Pulmonary artery endothelial cell (primary cell): Measurements from ENCODE around the gene ASCC2. TPM values are rescaled to one million over a fixed set of nuclear protein-coding genes. Genes with fewer than 3 reads are reported as not detected.

ENCODE experiments used
- DNase-seq: peaks from one replicate; pipeline ENCODE4 v3.0.0-alpha.2; 2011; ENCODE audit warnings: low read depth, low spot score
- total RNA-seq: library from RNA; depleted of rRNA; stranded (reverse); fragments of >200 nt; gene quantifications from 2 replicates; pipeline ENCODE4 v1.2.3, GENCODE V29; 2014

ASCC2 gene
- total RNA-seq, 1 donor from 2014 or later: 28.8 TPM

GRCh38 chr22:29817724-29818123 is 20.4 kb downstream of the ASCC2 start:
- no peak for DNase-seq

- DNase-seq: no peak
These were observed 21.1 kb downstream of the ASCC2 start for GRCh38 chr22:29816980-29817379.

GRCh38 chr22:29816539-29816938 is 21.5 kb downstream of the ASCC2 start:
- DNase-seq: no peak

GRCh38 chr22:29816128-29816527 is 21.9 kb downstream of the ASCC2 start:
- no peak for DNase-seq

- DNase-seq: no peak
These were observed 22.5 kb downstream of the ASCC2 start for GRCh38 chr22:29815580-29815979.

- no peak for DNase-seq
These were observed 24.1 kb downstream of the ASCC2 start for GRCh38 chr22:29814003-29814402.

- no peak for DNase-seq
These were observed 24.5 kb downstream of the ASCC2 start for GRCh38 chr22:29813563-29813962.

GRCh38 chr22:29813126-29813525 is 24.9 kb downstream of the ASCC2 start:
- DNase-seq: no peak

GRCh38 chr22:29811377-29811776 is 26.7 kb downstream of the ASCC2 start:
- no peak for DNase-seq

GRCh38 chr22:29810216-29810615 is 27.9 kb downstream of the ASCC2 start:
- DNase-seq: no peak

- DNase-seq: no peak
These were observed 31.9 kb downstream of the ASCC2 start for GRCh38 chr22:29806196-29806595.

- no peak for DNase-seq
These were observed 33.1 kb downstream of the ASCC2 start for GRCh38 chr22:29804985-29805384.

- no peak for DNase-seq
These were observed 34.9 kb downstream of the ASCC2 start for GRCh38 chr22:29803190-29803589.

- no peak for DNase-seq
These were observed 36.3 kb downstream of the ASCC2 start for GRCh38 chr22:29801796-29802195.

- no peak for DNase-seq
These were observed 36.9 kb downstream of the ASCC2 start for GRCh38 chr22:29801153-29801552.

- peak; percentile 74 for DNase-seq
These were observed 38.8 kb downstream of the ASCC2 start for GRCh38 chr22:29799217-29799680.

GRCh38 chr22:29798801-29799200 is 39.3 kb downstream of the ASCC2 start:
- no peak for DNase-seq

GRCh38 chr22:29798318-29798717 is 39.8 kb downstream of the ASCC2 start:
- DNase-seq: no peak

GRCh38 chr22:29797351-29797750 is 40.7 kb downstream of the ASCC2 start:
- DNase-seq: no peak

- no peak for DNase-seq
These were observed 42.4 kb downstream of the ASCC2 start for GRCh38 chr22:29795663-29796062.

GRCh38 chr22:29793396-29793795 is 44.7 kb downstream of the ASCC2 start:
- DNase-seq: no peak

- DNase-seq: no peak
These were observed 48.0 kb downstream of the ASCC2 start for GRCh38 chr22:29790061-29790460.

- no peak for DNase-seq
These were observed 49.5 kb downstream of the ASCC2 start for GRCh38 chr22:29788339-29789279.
